HK-2 (cell line): ENCODE measurements around the gene ZBTB7C.

Experiments
- DNase-seq: peaks from one replicate; pipeline ENCODE4 v3.0.0-alpha.2; 2018; ENCODE audit not compliant: unreplicated experiment

ZBTB7C gene

DNA sequence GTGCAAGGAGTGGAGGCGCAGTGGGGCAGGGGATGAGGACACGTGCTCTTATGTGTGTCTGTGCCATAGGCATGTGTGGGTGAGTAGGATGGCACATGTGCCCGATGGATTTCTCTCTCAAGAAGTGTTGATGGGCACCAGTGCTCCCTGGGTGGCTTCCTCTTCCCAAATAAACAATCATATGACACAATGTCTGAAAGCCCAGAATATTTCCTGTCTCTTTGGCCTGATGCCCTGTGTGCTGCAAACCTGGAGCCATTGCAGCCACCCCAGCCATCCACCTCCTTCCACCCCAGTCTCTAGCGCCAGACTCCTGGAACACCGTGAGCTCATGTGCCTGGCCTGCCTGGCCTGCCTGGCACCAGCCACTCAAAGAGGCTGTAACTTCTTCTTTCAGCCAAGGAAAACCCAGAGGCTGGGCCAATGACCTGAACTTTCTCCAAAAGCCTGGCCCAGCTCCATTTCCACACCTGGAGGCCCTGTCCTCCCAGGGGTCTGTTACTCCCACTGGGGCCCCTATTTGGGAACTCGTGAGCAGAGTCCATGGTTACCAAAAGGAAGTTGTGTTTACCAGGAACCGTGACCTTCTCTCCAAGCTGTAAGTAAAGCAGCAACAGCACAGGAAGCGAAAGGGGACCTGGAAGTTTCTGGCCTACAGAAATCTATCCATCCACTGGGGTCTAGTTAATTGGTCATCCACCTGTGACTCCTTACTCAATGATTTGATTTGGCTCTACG lies 9.5 kb upstream of the ZBTB7C start:
- DNase-seq, result no peak

DNA sequence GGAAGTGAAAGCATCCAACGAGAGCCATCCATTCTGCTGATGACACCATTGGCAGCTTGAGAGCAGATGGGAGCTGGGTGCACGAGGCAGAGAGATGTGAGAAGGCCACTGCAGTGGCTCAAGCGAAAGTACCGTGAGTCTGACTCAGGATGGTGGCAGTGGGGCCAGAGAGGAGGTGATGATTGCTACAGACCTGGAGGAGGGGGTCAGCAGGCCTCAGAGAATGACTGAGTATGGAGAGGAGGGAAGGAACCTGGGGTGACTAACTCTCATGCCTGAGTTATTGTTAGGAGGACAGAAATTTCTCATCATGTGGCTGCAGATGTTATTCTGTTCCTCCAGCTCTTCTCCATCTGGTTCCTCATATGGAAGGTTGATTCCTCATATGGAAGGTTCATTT lies 8.8 kb upstream of the ZBTB7C start:
- DNase-seq, result no peak

DNA sequence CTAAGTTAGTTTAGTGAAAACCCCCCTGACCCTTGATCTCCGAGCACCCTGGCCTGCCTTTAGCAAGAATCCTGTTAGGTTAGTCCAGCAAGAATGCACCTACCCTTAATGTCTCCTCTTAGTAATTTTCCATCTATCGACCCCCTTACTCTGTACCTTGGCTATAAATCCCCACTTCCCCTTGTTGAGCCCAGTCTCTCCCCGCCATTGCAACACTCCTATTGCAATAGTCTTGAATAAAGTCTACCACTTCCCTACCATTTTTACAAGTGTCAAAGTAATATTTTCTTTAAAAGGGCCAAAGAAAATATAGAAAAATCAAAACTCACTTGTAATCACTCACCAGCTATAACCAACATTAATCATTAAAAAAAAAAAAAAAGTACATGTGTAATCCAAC lies 4.2 kb upstream of the ZBTB7C start:
- no peak for DNase-seq

GRCh38 chr18:48412339-48412929 lies 3.3 kb upstream of the ZBTB7C start:
- peak; percentile 14 for DNase-seq

- peak; percentile 73 for DNase-seq
These were observed 1.1 kb upstream of the ZBTB7C start for GRCh38 chr18:48410095-48410920.

DNA sequence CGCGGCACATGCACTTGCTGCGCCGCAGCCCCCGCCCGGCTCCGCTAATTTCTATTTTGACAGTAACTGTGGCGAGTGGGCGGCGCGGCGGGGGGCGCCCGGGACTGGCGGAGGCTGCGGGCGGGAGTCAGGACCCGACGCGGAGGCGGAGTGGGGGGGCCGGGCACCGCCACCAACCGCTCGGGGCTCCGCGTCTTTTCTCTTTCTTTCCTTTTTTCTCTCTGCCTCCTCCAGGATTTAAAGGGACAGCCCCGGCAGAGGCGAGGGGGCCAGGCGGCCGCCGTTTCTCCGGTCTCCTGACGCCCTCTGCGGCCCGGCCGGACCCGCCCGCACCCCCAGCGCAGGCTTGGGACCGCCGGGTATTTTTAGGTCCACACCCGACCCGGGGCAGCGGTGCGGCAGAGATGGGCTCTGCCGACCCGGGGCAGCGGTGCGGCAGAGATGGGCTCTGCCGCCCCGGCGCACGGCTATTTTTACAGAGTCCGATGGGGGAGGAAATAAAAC lies 460 bp upstream of the ZBTB7C start:
- no peak for DNase-seq

DNA sequence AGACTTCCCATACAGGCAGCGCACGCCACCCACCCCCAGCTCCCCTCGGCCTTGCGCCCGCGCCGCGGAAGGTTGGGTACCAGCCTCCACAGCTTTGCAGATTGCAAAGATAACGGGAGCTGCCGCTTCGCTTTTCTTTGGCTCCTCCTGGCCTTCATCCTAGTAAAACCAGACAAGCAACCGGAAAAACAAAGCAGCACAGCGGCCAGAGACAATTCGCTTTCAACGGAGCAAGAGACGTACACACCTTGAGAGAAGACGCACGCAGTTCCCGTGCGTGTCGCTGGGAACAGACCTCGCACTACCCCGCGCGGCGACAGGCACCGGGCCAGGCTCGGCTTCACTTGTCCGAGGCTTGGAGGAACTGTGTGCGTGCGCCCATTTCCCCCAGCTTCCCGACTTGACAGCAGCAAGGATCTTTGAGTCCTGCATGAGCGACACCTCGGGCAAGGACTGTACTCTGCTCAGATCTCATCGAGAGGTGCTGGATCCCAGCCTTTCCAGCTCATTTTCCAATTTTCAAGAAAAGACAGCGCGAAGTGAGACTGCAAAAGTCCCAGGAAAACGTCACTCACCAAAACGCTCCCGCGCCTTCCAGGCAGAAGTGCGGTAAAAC lies 964 bp downstream of the ZBTB7C start:
- DNase-seq, result no peak

DNA sequence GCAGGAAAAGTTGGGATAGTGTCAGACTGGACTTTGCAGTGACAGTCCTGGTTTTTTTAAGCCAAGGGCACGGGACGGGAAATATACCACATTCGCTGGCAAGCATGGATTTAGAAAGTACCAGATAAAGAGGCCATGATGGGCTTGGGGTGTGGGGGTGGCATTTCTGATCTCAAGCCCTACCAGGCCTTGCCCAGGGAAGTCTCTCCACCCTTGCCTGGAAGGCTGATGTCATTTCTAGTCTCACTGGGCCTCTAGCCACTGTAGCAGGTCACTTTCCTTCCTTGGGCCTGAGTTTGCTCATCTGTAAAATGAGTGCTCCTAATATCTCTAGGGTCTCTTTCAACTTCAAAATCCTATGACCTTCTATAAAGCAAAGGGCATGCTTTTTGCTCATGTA lies 1.8 kb downstream of the ZBTB7C start:
- DNase-seq, result no peak

DNA sequence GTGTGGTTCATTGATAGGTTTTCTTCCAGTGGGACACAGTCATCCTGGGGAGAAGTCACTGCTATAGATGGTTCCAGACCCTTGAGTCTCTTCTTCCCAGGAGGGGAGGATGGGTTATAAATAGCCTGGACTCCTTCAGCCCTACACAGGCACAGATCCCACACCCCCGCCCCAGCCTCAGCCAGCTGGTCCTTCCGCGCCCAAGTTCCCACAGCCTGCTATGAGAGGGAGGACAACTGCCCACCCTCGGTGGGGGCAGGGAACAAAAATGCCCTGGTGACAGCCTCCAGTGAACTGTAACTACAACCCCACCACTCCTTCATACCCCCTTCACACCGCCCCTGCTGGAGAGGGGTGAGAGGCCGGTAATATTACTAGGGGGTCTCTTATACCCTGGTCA lies 3.2 kb downstream of the ZBTB7C start:
- no peak for DNase-seq

DNA sequence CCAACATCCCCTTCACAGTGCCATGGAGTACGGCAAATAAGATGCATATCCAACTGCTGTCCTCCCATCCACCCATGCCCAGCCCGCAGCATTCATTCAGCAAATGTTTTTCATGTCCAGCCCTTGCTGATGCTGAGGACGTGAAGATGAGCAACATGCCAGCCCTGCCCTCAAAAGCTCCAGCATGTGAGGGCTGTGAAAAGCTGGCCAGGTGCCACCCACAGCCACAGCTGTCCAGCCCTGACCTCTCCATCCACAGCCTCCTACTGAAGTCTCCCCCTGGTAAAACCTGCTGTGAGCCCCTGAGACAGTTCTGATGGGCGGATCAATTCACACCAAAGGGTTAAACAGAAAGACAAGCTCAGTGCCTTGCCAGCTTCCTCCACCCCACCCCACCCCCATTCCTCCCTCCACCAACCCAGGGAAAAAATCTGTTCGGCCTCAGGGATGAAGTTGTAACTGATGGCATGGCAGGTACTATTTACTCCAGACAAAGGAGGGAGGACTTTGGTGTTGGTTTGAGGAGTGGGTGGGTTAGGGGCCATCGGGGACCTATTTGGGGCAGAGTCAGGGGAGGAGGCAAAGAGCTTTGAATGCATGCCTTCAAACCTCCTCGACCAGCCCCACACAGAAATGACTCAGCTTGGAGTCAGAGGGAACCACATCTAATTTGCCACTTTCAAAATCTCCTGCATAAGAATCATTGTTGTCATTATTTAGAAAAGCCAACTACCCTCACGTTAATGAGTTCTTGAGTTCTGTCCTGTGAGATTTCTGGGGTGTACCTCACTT lies 4.3 kb downstream of the ZBTB7C start:
- no peak for DNase-seq

- no peak for DNase-seq
These were observed 6.2 kb downstream of the ZBTB7C start for GRCh38 chr18:48402953-48403352.

DNA sequence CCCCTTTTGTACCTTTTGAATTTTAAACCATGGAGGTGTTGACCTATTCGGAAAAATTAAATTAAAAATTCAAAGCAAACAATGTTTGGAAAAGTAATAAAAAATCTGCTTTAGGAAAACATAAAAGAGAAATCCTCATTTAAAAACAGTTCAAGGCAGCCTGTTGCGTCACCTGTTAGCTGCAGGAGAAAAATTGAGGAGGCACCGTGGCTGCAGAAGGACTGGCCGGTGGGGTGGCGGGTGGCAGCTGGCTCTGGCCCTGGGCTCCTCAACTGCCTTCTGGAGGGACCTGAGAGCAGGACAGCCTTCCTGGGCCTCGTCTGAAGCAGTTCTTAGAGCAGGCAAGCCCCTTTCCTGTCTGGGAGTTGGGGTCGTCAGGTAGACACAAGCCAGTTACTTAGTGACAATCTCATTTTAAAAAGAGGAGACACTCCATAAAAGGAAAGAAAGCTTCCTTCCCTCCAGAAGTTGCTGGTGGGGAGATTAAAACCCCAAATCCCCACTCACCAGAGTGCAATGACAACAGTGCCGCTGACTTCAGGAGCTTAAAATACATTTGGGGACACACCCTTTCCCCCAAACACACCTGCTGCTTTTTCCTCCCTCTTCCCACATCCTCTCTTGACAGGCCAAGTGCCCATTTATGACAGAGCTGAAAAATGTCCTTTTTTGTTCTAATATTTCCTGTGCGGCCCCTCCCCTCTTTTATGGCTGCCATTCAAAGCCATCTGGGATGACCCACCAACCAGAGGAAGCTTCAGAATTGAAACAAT lies 9.7 kb downstream of the ZBTB7C start:
- DNase-seq, result no peak

- no peak for DNase-seq
These were observed 11.1 kb downstream of the ZBTB7C start for GRCh38 chr18:48398074-48398473.

DNA sequence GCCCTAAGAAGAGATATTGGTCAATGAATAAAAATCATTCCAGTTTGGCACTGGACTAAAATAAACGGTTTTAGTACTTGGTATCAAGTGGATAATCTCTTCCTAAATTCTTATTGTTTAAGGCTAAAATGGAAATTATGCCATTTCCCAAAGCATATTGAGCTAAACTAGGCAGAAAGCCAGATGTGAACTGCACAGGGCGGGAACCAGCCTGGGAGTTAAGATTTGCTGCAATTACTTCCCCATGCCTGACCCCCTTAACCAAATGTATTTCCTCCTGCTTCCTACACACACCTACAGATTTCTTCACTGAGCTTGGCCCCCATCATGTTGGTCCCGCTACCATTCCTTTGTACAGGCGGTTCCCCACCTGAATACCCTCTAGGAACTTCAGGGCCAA lies 12.2 kb downstream of the ZBTB7C start:
- DNase-seq, result no peak

DNA sequence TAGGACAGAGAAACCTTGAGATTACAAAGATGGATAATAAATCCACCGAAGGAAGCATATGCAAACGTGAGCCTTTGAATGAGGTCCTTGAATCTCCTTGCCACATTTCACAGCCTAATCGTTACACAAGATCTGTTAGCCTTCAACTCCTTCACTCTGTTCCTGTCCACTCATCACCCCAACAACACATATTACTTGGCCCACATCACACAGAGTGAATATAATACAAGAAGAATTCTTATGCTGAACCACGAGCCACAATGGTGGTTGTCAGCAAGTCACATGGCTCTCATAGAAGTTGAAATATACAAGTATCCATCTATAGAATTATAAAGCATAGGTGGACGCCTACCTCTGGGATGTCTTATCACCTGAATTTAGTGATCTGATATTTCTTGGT lies 12.6 kb downstream of the ZBTB7C start:
- DNase-seq, result no peak

GRCh38 chr18:48395646-48396045 lies 13.5 kb downstream of the ZBTB7C start:
- DNase-seq, result no peak

- DNase-seq, result no peak
These were observed 15.0 kb downstream of the ZBTB7C start for GRCh38 chr18:48394176-48394575.

GRCh38 chr18:48393776-48394175 lies 15.4 kb downstream of the ZBTB7C start:
- DNase-seq, result no peak

GRCh38 chr18:48393170-48393569 lies 16.0 kb downstream of the ZBTB7C start:
- no peak for DNase-seq

GRCh38 chr18:48392268-48392667 lies 16.9 kb downstream of the ZBTB7C start:
- no peak for DNase-seq

DNA sequence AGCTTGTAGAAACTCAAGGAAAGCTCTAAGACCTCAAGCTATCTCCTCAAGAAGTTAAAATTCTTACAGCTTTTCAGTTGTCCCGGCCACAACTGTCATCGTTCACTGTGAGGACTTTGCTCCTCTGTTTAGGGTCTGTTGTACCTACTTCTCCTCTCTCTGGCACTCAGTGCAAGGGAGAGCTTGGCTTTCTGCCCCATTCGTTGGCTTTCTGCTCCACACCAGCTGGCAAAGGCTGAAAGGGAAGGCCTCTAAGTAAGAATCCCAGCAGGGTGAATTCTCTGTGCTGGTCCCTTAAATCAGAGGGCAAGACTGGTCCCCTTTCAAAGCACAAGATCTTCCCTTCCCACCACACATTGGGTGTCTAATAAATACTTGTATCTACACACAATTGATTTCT lies 17.3 kb downstream of the ZBTB7C start:
- no peak for DNase-seq
